ENCODE measurements around the gene BICC1.

BICC1 gene

GRCh38 chr10:58779594-58779993, 266.9 kb downstream of the BICC1 start:
- Histone ChIP-seq H3K4me2 (ENCODE audit: low read depth, low read length, poor library complexity, severe bottlenecking) (no peak overlapping the region), H3K9ac (ENCODE audit: low read depth, low read length, poor library complexity, severe bottlenecking) (no peak overlapping the region), H3K79me2 (ENCODE audit: insufficient read depth, low read length) (no peaks in the 10 kb centered on the region), H3K36me3 (ENCODE audit: insufficient read depth, low read length) (no peaks in the 10 kb centered on the region), H3K4me1 (ENCODE audit: insufficient read depth, low read length, poor library complexity, severe bottlenecking) (no peaks in the 10 kb centered on the region), H3K27me3 (ENCODE audit: insufficient read depth, low read length, poor library complexity, severe bottlenecking) (no peaks in the 10 kb centered on the region), H3K9me3 (ENCODE audit: insufficient read depth, low read depth, low read length) (no peaks in the 10 kb centered on the region), H4K20me1 (ENCODE audit: insufficient read depth, low read length, poor library complexity, severe bottlenecking) (no peaks in the 10 kb centered on the region), H3F3A (ENCODE audit: low read depth) (no peaks in the 10 kb centered on the region), H2AFZ (ENCODE audit: low read length) (no peak overlapping the region), H3K4me3 (ENCODE audit: low read length, poor library complexity, severe bottlenecking) (no peak overlapping the region), H3K9me2 (replicated peaks; ENCODE audit: low read depth, low read length) (no peaks in the 10 kb centered on the region)
- no peak for TF ChIP-seq CTCF (conservative IDR thresholded peaks at IDR 0.05; ENCODE audit: low read length)
- no peak for TF ChIP-seq EZH2phosphoT487 (IDR thresholded peaks at IDR 0.05; ENCODE audit: borderline replicate concordance)

GRCh38 chr10:58780476-58780875, 267.8 kb downstream of the BICC1 start:
- no peak overlapping the region for H3K9ac ChIP-seq (ENCODE audit: low read depth, low read length, poor library complexity, severe bottlenecking)
- no peak overlapping the region for H3K4me2 ChIP-seq (ENCODE audit: low read depth, low read length, poor library complexity, severe bottlenecking)
- no peaks in the 10 kb centered on the region for H4K20me1 ChIP-seq (ENCODE audit: insufficient read depth, low read length, poor library complexity, severe bottlenecking)
- no peaks in the 10 kb centered on the region for H3K4me1 ChIP-seq (ENCODE audit: insufficient read depth, low read length, poor library complexity, severe bottlenecking)
- H3K9me2 ChIP-seq (replicated peaks; ENCODE audit: low read depth, low read length): no peaks in the 10 kb centered on the region
- H3K36me3 ChIP-seq (ENCODE audit: insufficient read depth, low read length): no peaks in the 10 kb centered on the region
- no peaks in the 10 kb centered on the region for H3K79me2 ChIP-seq (ENCODE audit: insufficient read depth, low read length)
- H2AFZ ChIP-seq (ENCODE audit: low read length): no peak overlapping the region
- no peaks in the 10 kb centered on the region for H3K9me3 ChIP-seq (ENCODE audit: insufficient read depth, low read depth, low read length)
- no peaks in the 10 kb centered on the region for H3K27me3 ChIP-seq (ENCODE audit: insufficient read depth, low read length, poor library complexity, severe bottlenecking)
- TF ChIP-seq EZH2phosphoT487 (IDR thresholded peaks at IDR 0.05; ENCODE audit: borderline replicate concordance) (no peak), CTCF (conservative IDR thresholded peaks at IDR 0.05; ENCODE audit: low read length) (no peak)
- H3K4me3 ChIP-seq (ENCODE audit: low read length, poor library complexity, severe bottlenecking): no peak overlapping the region
- no peaks in the 10 kb centered on the region for H3F3A ChIP-seq (ENCODE audit: low read depth)

- Histone ChIP-seq H3K9me3 (ENCODE audit: insufficient read depth, low read depth, low read length) (no peaks in the 10 kb centered on the region), H3K4me2 (ENCODE audit: low read depth, low read length, poor library complexity, severe bottlenecking) (no peak overlapping the region), H3F3A (ENCODE audit: low read depth) (no peaks in the 10 kb centered on the region), H3K9ac (ENCODE audit: low read depth, low read length, poor library complexity, severe bottlenecking) (no peak overlapping the region), H2AFZ (ENCODE audit: low read length) (no peak overlapping the region), H3K4me1 (ENCODE audit: insufficient read depth, low read length, poor library complexity, severe bottlenecking) (no peaks in the 10 kb centered on the region), H3K79me2 (ENCODE audit: insufficient read depth, low read length) (no peaks in the 10 kb centered on the region), H4K20me1 (ENCODE audit: insufficient read depth, low read length, poor library complexity, severe bottlenecking) (no peaks in the 10 kb centered on the region), H3K4me3 (ENCODE audit: low read length, poor library complexity, severe bottlenecking) (no peak overlapping the region), H3K9me2 (replicated peaks; ENCODE audit: low read depth, low read length) (no peaks in the 10 kb centered on the region), H3K27me3 (ENCODE audit: insufficient read depth, low read length, poor library complexity, severe bottlenecking) (no peaks in the 10 kb centered on the region), H3K36me3 (ENCODE audit: insufficient read depth, low read length) (no peaks in the 10 kb centered on the region)
- TF ChIP-seq EZH2phosphoT487 (IDR thresholded peaks at IDR 0.05; ENCODE audit: borderline replicate concordance): no peak
- peak; percentile 74 for TF ChIP-seq CTCF (conservative IDR thresholded peaks at IDR 0.05; ENCODE audit: low read length)
Observed at GRCh38 chr10:58781873-58782488, 269.3 kb downstream of the BICC1 start.
